ENCODE results near the gene CD79A.

CD79A gene

DNA sequence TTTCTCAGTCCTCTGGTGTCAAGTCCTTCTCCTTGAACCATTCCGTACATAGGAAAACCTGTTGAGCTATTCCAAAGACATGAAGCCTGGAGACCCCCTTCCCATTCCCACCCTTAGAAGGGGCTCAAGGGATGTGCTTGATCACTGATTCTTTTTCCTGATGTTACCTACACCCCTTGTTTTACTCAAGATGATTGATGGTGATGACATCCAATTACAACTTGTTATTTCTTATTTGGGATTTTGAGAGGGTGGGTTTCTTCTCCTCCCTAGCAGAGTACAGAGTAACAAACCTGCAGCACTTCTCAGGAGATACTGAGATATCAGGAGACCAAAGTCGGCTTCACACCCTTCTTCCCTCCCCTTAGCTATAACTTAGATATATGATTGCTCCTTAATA, 23.7 kb upstream of the CD79A start:
- no peak for DNase-seq (ENCODE audit: low spot score)
- TF ChIP-seq, protein P1, sequence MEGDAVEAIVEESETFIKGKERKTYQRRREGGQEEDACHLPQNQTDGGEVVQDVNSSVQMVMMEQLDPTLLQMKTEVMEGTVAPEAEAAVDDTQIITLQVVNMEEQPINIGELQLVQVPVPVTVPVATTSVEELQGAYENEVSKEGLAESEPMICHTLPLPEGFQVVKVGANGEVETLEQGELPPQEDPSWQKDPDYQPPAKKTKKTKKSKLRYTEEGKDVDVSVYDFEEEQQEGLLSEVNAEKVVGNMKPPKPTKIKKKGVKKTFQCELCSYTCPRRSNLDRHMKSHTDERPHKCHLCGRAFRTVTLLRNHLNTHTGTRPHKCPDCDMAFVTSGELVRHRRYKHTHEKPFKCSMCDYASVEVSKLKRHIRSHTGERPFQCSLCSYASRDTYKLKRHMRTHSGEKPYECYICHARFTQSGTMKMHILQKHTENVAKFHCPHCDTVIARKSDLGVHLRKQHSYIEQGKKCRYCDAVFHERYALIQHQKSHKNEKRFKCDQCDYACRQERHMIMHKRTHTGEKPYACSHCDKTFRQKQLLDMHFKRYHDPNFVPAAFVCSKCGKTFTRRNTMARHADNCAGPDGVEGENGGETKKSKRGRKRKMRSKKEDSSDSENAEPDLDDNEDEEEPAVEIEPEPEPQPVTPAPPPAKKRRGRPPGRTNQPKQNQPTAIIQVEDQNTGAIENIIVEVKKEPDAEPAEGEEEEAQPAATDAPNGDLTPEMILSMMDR (IDR thresholded peaks at IDR 0.05; ENCODE audit: borderline replicate concordance, control extremely low read depth, extremely low read depth, insufficient read depth, missing control alignments): no peak
- in situ Hi-C loops (cut with MboI; ENCODE audit: low sequenced_read_pairs, unreplicated experiment): no loop called here

DNA sequence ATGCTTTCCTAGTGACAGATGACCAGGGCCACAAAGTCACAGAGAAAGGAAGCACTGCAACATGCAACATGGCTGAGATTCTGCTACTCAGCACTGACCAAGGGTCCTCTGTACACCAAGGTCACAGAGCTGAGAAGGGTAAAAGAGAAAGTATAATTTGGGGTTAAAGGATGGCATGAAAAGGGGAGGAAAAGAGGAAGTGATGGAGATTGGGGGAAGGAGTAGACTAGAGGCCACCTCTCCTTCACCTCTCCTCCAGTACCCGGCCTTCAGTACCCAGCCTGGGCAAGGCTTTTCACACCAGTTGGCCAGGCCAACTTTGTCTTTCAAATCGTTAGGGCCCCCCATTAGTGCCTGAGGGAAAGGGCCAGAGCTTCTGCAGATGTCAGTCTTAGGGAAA, 23.3 kb upstream of the CD79A start:
- no peak for DNase-seq (ENCODE audit: low spot score)
- TF ChIP-seq, protein P1 (IDR thresholded peaks at IDR 0.05; ENCODE audit: borderline replicate concordance, control extremely low read depth, extremely low read depth, insufficient read depth, missing control alignments): no peak
- in situ Hi-C loops (cut with MboI; ENCODE audit: low sequenced_read_pairs, unreplicated experiment): no loop called here

DNA sequence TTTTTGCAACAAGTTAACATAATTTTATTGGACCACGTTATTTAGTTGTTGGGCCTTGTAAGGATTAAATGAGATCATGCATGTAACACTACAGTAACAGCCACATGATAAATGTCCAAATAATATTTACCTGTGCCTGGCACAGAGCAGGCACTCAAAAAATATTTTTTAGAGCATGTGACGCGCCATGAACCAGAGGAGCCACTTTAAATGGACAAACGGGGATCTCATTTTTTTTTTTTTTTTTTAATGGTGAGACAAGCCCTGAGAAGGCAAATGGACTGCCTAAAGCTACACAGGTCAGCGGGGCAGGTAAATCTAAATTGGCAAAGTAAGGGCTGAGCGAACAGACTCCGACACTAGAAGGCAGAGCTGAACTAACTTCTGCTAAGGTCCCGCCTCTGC, 17.9 kb upstream of the CD79A start:
- DNase-seq (ENCODE audit: low spot score): no peak
- in situ Hi-C loops (cut with MboI; ENCODE audit: low sequenced_read_pairs, unreplicated experiment): no loop called here
- TF ChIP-seq, protein P1 (IDR thresholded peaks at IDR 0.05; ENCODE audit: borderline replicate concordance, control extremely low read depth, extremely low read depth, insufficient read depth, missing control alignments): peak; percentile 57

DNA sequence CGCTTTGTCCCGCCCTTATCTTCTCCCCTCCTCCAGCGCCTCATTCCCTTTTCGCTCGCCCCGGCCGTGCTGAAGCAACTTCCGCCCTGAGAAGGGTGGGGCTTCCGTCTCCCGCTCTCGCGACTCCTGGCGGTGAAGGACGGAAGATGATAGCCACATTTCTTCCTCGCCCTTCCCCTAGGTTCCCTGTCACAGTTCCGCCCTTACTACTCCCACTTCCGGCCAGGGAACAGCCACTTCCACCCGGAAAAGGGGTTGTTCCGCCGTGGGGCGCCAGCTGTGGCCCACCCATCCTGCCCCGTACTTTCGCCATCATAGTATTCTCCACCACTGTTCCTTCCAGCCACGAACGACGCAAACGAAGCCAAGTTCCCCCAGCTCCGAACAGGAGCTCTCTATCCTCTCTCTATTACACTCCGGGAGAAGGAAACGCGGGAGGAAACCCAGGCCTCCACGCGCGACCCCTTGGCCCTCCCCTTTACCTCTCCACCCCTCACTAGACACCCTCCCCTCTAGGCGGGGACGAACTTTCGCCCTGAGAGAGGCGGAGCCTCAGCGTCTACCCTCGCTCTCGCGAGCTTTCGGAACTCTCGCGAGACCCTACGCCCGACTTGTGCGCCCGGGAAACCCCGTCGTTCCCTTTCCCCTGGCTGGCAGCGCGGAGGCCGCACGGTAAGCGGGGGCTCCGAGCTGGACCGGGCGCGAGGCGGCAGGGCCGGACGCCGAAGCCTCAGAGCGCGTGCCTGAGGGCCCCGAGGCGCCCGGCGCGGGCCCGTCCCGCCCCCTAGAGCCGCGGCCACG, 17.3 kb upstream of the CD79A start, which contains the start of gene RPS19:
TSS of gene RPS19 (plus strand) at position 638 of the 801 bp plus-strand sequence. CDS start 520 bp downstream, outside the sequence.
- peak; percentile 97 for DNase-seq (ENCODE audit: low spot score)
- in situ Hi-C loops (cut with MboI; ENCODE audit: low sequenced_read_pairs, unreplicated experiment): loop anchor here (5.0 kb wide), 1 partner anchor 87 kb away; no protein-coding TSS in a partner anchor

DNA sequence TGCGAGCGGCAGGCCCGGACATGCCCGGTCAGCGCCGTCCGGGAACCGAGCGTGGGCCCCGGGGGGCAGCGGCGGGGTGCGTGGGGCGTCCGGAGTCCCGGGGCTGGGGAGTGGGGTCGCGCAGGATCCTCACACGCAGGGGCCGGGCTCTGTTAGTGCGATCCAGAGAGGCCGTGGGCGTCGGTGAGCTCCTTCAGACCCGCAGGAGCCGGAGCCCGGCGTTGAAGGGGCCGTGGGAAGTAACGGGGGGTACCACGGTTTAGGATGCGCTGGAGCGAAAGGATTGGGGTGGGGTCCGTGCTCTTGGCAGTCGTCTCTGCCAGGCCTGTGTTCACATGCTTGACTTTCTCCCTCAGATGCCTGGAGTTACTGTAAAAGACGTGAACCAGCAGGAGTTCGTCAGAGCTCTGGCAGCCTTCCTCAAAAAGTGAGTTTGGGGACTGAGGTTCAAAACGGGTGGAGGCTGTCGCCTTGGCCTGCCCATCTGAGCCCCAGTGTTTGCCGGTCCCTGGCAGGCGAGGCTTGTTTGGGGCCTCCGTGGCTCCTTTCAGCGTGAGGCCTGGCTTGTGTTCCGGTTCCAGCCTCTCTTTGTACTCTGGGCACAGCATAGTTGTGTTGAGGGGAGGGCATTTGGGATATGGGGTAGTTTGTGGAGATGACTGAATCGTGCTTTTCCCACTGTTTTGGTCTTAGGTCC, 16.5 kb upstream of the CD79A start:
- in situ Hi-C loops (cut with MboI; ENCODE audit: low sequenced_read_pairs, unreplicated experiment): loop anchor here (5.0 kb wide), 1 partner anchor 87 kb away; no protein-coding TSS in a partner anchor
- TF ChIP-seq, protein P1 (IDR thresholded peaks at IDR 0.05; ENCODE audit: borderline replicate concordance, control extremely low read depth, extremely low read depth, insufficient read depth, missing control alignments): no peak
- DNase-seq (ENCODE audit: low spot score): no peak

More for the DNA sequence above, 17.3 kb upstream of the CD79A start, which contains the start of gene RPS19:
- TF ChIP-seq, protein P1 (IDR thresholded peaks at IDR 0.05; ENCODE audit: borderline replicate concordance, control extremely low read depth, extremely low read depth, insufficient read depth, missing control alignments): no peak

DNA sequence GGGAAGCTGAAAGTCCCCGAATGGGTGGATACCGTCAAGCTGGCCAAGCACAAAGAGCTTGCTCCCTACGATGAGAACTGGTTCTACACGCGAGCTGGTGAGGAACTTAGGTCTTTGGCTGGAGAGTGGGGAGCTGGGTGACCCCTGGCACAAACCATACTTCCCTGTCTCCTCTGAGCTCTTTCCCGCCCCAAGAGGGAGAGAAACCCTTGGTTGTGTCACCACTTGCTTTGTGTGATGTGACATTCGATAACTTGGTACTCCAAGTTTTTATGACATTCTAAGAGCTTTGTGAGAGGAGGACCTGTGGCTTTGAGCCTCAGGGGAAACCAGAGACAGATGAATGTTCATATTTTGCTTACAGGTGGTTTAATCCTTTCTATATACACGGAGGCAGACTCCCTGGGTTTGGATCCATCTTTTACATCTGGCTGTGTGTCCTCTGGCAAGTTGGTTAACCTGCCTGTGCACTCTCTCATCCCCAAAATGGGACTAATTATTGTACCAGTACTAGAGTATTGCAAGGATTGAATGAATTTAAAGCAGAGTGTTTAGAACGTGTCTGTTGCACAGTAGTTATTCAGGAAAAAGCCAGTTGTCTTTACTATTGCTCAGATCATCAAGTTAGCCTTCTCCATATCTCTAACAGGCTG, 15.8 kb upstream of the CD79A start:
- DNase-seq (ENCODE audit: low spot score): no peak
- TF ChIP-seq, protein P1 (IDR thresholded peaks at IDR 0.05; ENCODE audit: borderline replicate concordance, control extremely low read depth, extremely low read depth, insufficient read depth, missing control alignments): no peak
- in situ Hi-C loops (cut with MboI; ENCODE audit: low sequenced_read_pairs, unreplicated experiment): loop anchor here (5.0 kb wide), 1 partner anchor 86 kb away; no protein-coding TSS in a partner anchor
